ENCODE results near the gene REC8.

REC8 gene

DNA sequence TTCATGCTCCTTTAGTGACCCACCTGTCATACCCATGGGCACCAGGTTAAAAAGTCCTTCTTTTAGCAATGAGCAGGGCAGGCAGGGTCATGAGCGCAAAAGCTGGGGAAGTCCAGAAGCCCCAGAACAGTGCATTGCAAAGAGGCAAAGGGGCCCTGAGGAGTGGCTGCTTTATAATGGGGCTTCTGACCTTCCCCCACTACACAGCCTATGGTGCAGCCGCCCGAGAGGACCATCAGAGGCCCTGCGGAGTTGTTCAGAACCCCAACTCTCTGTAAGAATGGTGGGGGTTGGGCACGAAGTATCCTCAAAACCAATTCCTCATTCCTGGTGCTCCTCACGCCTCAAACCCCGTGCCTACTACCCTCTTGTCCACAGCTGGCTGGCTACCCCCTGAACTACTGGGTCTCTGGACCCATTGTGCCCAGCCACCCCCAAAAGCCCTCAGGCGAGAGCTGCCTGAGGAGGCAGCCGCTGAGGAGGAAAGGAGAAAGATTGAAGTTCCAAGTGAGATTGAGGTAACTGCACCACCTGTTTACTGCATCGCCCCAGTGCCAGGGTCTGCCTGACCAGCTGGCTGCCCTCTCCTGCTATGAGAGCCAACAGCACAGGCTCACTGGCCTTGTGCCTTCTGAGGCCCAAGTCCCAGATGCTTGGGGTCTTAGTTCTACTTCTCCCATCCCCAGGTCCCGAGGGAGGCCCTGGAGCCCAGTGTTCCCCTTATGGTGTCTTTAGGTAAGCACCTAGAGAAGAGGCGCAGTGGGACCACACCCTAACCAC is 6.7 kb downstream of the REC8 start:
- TF ChIP-seq, protein P1, sequence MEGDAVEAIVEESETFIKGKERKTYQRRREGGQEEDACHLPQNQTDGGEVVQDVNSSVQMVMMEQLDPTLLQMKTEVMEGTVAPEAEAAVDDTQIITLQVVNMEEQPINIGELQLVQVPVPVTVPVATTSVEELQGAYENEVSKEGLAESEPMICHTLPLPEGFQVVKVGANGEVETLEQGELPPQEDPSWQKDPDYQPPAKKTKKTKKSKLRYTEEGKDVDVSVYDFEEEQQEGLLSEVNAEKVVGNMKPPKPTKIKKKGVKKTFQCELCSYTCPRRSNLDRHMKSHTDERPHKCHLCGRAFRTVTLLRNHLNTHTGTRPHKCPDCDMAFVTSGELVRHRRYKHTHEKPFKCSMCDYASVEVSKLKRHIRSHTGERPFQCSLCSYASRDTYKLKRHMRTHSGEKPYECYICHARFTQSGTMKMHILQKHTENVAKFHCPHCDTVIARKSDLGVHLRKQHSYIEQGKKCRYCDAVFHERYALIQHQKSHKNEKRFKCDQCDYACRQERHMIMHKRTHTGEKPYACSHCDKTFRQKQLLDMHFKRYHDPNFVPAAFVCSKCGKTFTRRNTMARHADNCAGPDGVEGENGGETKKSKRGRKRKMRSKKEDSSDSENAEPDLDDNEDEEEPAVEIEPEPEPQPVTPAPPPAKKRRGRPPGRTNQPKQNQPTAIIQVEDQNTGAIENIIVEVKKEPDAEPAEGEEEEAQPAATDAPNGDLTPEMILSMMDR (IDR thresholded peaks at IDR 0.05; ENCODE audit: control insufficient read depth, insufficient read depth, low read depth, low read length, missing control alignments): no peak
- no peak for DNase-seq (ENCODE audit: low read depth)
- no peak overlapping the region for H3K4me3 ChIP-seq (ENCODE audit: control insufficient read depth, low read depth, low read length)

- TF ChIP-seq, protein P1 (IDR thresholded peaks at IDR 0.05; ENCODE audit: control insufficient read depth, insufficient read depth, low read depth, low read length, missing control alignments): no peak
- DNase-seq (ENCODE audit: low read depth): no peak
- H3K4me3 ChIP-seq (ENCODE audit: control insufficient read depth, low read depth, low read length): no peak overlapping the region
These were observed 7.5 kb downstream of the REC8 start for GRCh38 chr14:24179294-24179960.

DNA sequence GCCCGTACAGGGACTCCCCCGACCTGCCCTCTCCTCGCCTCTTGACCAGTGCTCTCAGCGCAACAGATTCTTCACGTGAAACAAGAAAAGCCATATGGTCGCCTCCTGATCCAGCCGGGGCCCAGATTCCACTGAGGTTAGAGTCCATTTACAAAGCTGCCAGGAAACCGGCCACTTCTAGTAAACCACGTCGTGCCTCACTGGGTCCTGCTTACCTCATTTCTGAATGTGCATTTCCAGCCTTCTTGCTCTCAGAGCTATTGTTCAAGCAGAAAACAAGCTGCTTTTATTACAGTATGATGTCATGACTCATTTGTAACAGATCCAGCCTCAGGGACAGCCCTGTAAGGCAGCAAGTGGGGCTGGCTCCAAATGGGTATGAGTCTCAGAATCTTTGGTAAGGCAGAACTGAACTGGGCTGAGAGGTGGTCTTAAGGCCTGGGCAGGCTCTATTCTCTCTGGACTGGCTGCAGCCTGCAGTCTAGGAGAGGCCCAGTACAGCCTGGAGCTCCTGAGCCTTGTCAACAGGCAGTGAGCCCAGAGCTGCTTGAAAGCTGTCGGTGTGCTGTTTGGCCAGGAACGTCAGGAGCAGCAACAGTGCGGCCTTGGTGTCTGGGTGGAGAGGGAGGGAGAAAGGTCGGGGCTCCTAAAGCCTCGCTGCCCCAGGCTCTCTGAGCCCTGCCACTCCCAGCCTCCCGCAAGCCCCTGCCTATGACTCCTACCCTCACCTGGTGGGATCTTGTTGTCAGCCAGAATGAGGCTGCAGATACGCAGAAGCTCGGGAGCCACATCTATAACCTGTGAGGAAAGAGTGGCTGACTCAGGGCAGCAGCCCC is 8.3 kb downstream of the REC8 start:
- peak; percentile 79 for DNase-seq (ENCODE audit: low read depth)
- TF ChIP-seq, protein P1 (IDR thresholded peaks at IDR 0.05; ENCODE audit: control insufficient read depth, insufficient read depth, low read depth, low read length, missing control alignments): no peak
- no peak overlapping the region for H3K4me3 ChIP-seq (ENCODE audit: control insufficient read depth, low read depth, low read length)

DNA sequence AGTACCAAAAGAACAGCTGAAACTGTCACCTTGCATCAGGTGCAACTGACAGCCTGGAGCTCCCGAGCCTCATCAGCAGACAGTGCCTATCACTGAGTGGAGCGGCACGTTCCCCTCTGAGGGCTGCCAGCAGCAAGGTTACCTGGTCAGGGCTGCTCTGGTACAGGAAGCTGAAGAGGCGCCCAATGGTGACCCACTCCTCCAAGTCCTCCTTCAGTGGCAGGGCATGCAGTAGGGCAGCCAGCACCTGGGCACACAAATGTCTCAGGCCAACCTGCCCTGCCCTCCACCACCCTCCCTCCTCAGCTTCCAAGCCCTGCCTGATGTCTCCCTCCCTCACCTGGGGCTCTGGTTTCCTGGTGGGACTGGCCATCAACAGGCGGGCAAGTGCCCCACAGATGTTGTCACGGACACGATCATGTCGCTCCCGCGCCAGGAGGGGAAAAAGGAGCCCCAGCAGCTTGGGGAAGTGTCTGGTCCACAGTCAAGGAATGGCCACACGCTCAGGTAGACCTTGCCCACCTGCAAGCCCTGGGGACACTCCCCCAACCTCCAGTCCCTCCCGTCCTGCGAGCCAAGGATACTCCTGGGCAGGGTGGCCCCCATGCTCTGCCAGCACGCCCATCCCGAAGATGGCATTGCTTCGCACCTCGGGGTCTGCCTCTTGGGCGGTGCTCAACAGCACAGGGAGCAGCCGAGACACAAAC is 9.6 kb downstream of the REC8 start:
- H3K4me3 ChIP-seq (ENCODE audit: control insufficient read depth, low read depth, low read length): no peak overlapping the region
- TF ChIP-seq, protein P1 (IDR thresholded peaks at IDR 0.05; ENCODE audit: control insufficient read depth, insufficient read depth, low read depth, low read length, missing control alignments): no peak
- no peak for DNase-seq (ENCODE audit: low read depth)

DNA sequence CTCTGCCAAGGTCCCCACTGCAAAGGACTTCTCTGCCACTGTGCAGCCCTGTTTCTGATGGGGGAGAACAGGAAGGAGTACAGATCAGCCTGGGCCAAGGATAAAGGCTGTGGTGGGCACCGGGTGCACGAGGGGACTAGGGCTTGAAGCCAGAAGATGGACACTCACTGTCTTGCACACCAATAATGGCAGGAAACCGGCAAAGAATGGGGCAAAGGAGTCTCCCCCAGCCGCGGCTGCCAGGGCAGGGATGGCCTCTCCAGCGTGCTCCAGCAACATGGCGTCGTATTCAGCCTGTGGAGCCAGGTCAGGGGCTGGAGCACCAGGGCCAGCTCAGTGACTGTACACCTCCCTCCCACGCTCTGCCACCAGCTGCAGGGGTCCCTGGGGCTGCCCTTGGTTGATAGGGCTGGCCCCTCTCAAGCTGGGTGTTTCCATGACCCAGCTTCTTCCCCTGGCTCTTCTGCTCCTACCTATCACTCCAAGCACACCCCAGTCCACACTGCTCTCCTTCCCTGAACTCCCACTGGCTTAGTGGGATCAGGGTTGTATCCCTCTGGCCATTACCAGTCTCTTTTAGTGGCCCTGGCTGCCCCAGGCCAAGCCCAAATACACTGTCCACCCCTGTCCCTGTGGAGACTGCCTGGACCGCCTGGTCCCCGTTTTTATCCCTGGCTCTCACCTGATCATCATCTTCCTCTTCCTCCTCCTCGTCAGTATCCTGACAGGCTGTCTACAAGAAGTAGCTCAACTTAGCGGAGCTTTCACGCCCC is 10.4 kb downstream of the REC8 start:
- TF ChIP-seq, protein P1 (IDR thresholded peaks at IDR 0.05; ENCODE audit: control insufficient read depth, insufficient read depth, low read depth, low read length, missing control alignments): no peak
- no peak for DNase-seq (ENCODE audit: low read depth)
- H3K4me3 ChIP-seq (ENCODE audit: control insufficient read depth, low read depth, low read length): no peak overlapping the region

Data from AG09309 (cell line).